NT2/D1 (cell line): ENCODE data around the gene CIBAR2.
"Not testable (repeated sequence)": the region's sequence is repeated elsewhere in the genome, so short reads cannot be mapped to it uniquely, and the experiment has no call there.

Source experiments
- DNase-seq: peaks from one replicate; pipeline ENCODE4 v3.0.0-alpha.2; 2011; ENCODE audit warnings: low read depth, low spot score
- H3K27me3 ChIP-seq: 2 replicates; pipeline ENCODE4 v1.6.0; 2011; ENCODE audit warnings: mild to moderate bottlenecking; ENCODE audit not compliant: insufficient read length, insufficient read depth
- H3K36me3 ChIP-seq: 2 replicates; pipeline ENCODE4 v1.6.1; 2011; ENCODE audit warnings: mild to moderate bottlenecking, low read length, mixed read lengths; ENCODE audit not compliant: insufficient read depth, insufficient read length
- H3K4me1 ChIP-seq: 2 replicates; pipeline ENCODE4 v1.5.1; 2011; ENCODE audit not compliant: insufficient read depth, insufficient read length
- H3K4me3 ChIP-seq: 2 replicates; pipeline ENCODE4 v1.5.1; 2011; ENCODE audit warnings: low read depth; ENCODE audit not compliant: insufficient read length
- H3K9ac ChIP-seq: 2 replicates; pipeline ENCODE4 v1.6.0; 2011; ENCODE audit warnings: low read depth; ENCODE audit not compliant: insufficient read length
- H3K9me3 ChIP-seq: 2 replicates; pipeline ENCODE4 v1.5.1; 2011; ENCODE audit warnings: mild to moderate bottlenecking, low read length; ENCODE audit not compliant: insufficient read depth
- SUZ12 ChIP-seq: IDR thresholded peaks from 2 replicates; pipeline ENCODE4 v1.6.1; 2011; ENCODE audit not compliant: insufficient read length, insufficient read depth; ENCODE audit errors: extremely low read depth
- YY1 ChIP-seq: IDR thresholded peaks from 2 replicates; pipeline ENCODE4 v1.6.1; 2011; ENCODE audit not compliant: insufficient read length, insufficient read depth
- ZNF274 ChIP-seq: IDR thresholded peaks from 2 replicates; pipeline ENCODE4 v1.6.1; 2011; ENCODE audit warnings: mild to moderate bottlenecking, low read depth, low read length

The CIBAR2 gene

GRCh38 chr16:85125570-85126393 lies 13.5 kb upstream of the CIBAR2 start:
- TF ChIP-seq ZNF274 (no peak), YY1 (no peak), SUZ12 (no peak)
- Histone ChIP-seq H3K36me3 (no peaks in the 10 kb centered on the region), H3K4me3 (no peak overlapping the region), H3K4me1 (peaks cover 17% of the 10 kb centered on the region), H3K9me3 (peaks cover 3% of the 10 kb centered on the region; the same call in 1 of the 2 replicates), H3K27me3 (peaks cover 6% of the 10 kb centered on the region), H3K9ac (peak overlapping the region; percentile 66)
- DNase-seq, result no peak

DNA sequence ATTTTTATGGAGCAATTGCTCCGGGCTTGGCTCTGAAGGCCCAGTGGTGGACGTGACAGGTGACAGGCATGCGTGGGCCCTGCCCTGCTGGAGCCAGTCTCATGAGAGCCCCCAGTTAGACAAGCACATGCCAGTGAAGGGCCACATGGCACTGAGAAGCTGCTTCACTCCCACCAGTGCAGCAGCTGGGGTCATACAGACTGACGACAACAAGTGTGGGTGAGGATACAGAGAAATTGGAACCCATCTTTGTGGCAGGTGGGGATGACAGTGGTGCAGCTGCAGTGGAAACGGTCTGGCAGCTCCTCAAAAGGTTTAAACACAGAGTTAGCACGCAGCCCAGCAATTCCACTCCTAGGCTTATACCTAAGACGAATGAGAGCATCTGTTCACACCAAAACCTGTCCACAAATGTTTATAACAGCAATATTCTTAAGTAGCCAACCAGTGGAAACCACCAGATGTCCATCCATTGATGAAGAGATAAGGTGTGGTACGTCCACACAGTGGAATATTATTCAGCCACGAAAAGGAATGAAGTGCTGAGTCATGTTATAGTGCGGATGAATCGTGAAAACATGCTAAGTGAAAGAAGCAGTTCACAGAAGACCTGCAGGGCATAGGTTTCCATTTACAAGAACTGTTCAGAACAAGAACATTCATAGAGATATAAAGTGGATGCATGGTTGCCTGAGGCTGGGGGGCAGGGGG lies 12.5 kb upstream of the CIBAR2 start:
- H3K9ac ChIP-seq, result no peak overlapping the region
- H3K27me3 ChIP-seq, result peaks cover 6% of the 10 kb centered on the region
- H3K4me3 ChIP-seq, result no peak overlapping the region
- peaks cover 3% of the 10 kb centered on the region; the same call in 1 of the 2 replicates for H3K9me3 ChIP-seq
- no peak for TF ChIP-seq SUZ12
- TF ChIP-seq ZNF274, result no peak
- no peaks in the 10 kb centered on the region for H3K36me3 ChIP-seq
- DNase-seq, result no peak
- peaks cover 15% of the 10 kb centered on the region for H3K4me1 ChIP-seq

DNA sequence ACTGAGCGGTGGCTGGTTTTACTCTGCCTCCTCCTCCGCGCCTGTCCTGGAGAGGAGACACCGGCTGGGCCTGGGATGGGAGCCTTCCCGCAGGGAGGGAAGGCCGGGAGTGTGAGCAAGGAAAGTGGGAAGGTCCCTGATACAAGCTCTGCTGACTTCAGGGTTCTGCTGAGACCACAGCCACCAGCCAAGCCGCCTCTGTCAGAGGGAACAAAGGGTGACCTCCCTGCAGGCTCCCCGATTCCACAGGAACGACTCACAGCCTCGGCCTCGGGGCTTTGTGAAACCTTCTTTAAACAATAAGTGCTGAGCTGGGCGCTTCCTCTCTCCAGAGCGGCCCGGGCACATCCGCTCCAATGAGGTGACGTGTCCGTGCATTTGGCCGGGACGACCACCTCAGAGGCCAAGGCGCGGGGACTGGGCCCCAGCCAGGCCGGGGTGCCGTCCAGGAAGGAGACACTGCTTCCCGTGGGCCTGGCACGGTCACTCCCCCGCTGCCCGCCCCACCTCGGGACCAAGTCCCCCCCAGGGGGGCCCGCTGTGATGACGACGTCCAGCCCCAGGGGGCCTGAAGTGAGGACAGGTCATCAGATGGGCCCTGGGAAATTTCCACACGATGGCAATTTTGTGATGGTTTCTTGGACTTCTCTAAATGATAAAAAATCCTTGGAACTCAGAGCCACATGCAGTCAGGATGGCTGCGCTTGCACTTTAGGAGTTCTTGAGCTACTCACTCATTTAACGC lies 11.8 kb upstream of the CIBAR2 start:
- Histone ChIP-seq H3K27me3 (peaks cover 6% of the 10 kb centered on the region), H3K4me3 (peak overlapping the region; percentile 6), H3K4me1 (peaks cover 15% of the 10 kb centered on the region), H3K9ac (peak overlapping the region; percentile 76), H3K36me3 (no peaks in the 10 kb centered on the region), H3K9me3 (peaks cover 3% of the 10 kb centered on the region; the same call in 1 of the 2 replicates)
- DNase-seq, result peak; percentile 51
- TF ChIP-seq SUZ12, result no peak

GRCh38 chr16:85123441-85123840 lies 11.2 kb upstream of the CIBAR2 start:
- H3K9me3 ChIP-seq, result not testable (repeated sequence)
- peak overlapping the region; percentile 6 for H3K4me3 ChIP-seq

GRCh38 chr16:85120006-85120340 lies 7.7 kb upstream of the CIBAR2 start:
- H3K27me3 ChIP-seq, result peaks cover 5% of the 10 kb centered on the region
- TF ChIP-seq SUZ12 (no peak), YY1 (no peak)
- peaks cover 9% of the 10 kb centered on the region for H3K4me1 ChIP-seq
- peak overlapping the region; percentile 67 for H3K9ac ChIP-seq
- no peaks in the 10 kb centered on the region for H3K36me3 ChIP-seq
- DNase-seq, result no peak
- H3K4me3 ChIP-seq, result no peak overlapping the region
- H3K9me3 ChIP-seq, result peaks cover 13% of the 10 kb centered on the region; the same call in 1 of the 2 replicates

More at GRCh38 chr16:85123441-85123840, 11.2 kb upstream of the CIBAR2 start:
- H3K9ac ChIP-seq, result peak overlapping the region; percentile 76
- H3K36me3 ChIP-seq, H3K27me3 ChIP-seq, DNase-seq: not testable (repeated sequence)
- H3K4me1 ChIP-seq, result peaks cover 15% of the 10 kb centered on the region

GRCh38 chr16:85117418-85117817 lies 5.1 kb upstream of the CIBAR2 start:
- Histone ChIP-seq H3K9me3 (peaks cover 11% of the 10 kb centered on the region; the same call in 1 of the 2 replicates), H3K27me3 (no peaks in the 10 kb centered on the region), H3K4me1 (peaks cover 7% of the 10 kb centered on the region), H3K9ac (no peak overlapping the region), H3K4me3 (no peak overlapping the region), H3K36me3 (no peaks in the 10 kb centered on the region)
- DNase-seq, result no peak
- TF ChIP-seq YY1, result no peak
- no peak for TF ChIP-seq SUZ12
- TF ChIP-seq ZNF274, result no peak

DNA sequence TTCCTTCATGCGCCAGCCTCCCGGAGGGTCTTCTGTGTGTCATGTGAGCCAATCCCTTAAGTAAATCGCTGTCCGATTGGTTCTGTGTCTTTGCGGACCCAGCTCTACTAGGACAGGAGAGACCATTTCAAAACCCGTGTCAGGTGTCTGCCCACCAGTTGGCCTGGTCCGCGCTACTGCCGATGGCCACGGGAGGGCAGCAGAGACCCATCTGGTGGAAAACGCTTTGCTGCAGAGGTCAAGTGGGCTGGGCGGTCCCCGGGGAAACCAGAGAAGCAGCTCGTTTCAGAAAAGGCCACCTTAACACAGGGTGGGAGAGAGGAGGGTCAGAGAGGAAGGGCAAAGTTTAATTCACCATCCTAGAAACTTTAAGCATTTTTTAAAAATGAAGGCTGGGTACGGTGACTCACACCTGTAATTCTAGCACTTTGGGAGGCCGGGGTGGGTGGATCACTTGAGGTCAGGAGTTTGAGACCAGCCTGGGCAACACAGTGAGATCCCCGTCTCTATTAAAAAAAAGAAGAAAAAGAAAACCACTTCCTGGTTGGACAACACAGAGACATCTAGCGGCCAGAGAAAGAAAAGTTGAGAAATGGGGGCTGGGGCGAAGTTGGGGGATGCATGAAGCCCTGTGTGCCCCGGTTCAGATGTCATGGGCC lies 2.8 kb upstream of the CIBAR2 start:
- Histone ChIP-seq H3K4me3 (no peak overlapping the region), H3K9ac (no peak overlapping the region), H3K9me3 (peaks cover 11% of the 10 kb centered on the region; the same call in 1 of the 2 replicates), H3K36me3 (no peaks in the 10 kb centered on the region), H3K4me1 (peaks cover 10% of the 10 kb centered on the region), H3K27me3 (no peaks in the 10 kb centered on the region)
- TF ChIP-seq SUZ12 (no peak), ZNF274 (no peak), YY1 (no peak)
- peak; percentile 84 for DNase-seq
